HEK293T (cell line): ENCODE measurements around the gene NUAK1.

ENCODE experiments used
- CTCF ChIA-PET: fragments of 350-600 bp; formaldehyde crosslinking; extraction: SDS; loops from one replicate; lab custom pipeline; 2021; ENCODE audit warnings: antibody characterized with exemption, inconsistent platforms; lab: Yijun Ruan, JAX
- POLR2A ChIA-PET: fragments of 350-600 bp; formaldehyde crosslinking; extraction: SDS; loops from one replicate; lab custom pipeline; 2020; ENCODE audit warnings: antibody characterized with exemption, inconsistent platforms; lab: Yijun Ruan, JAX
- DNase-seq: peaks from one replicate; pipeline ENCODE4 v3.0.0; 2012; ENCODE audit warnings: mixed read lengths; ENCODE audit errors: extremely low spot score
- ARNT ChIP-seq: fragments of 450-650 bp; IDR thresholded peaks from 2 replicates; pipeline ENCODE4 v1.6.1; 2017; ENCODE audit warnings: mild to moderate bottlenecking
- BHLHE40 ChIP-seq: fragments of 450-650 bp; IDR thresholded peaks from 2 replicates; pipeline ENCODE4 v1.6.1; 2016; ENCODE audit warnings: mild to moderate bottlenecking, moderate library complexity, borderline replicate concordance
- CTBP1 ChIP-seq: fragments of 450-650 bp; IDR thresholded peaks from 2 replicates; pipeline ENCODE4 v1.6.1; 2016; ENCODE audit warnings: borderline replicate concordance
- ELF4 ChIP-seq: fragments of 450-650 bp; IDR thresholded peaks from 2 replicates; pipeline ENCODE4 v1.6.1; 2017; ENCODE audit warnings: antibody characterized with exemption
- FOXA1 ChIP-seq: fragments of 450-650 bp; IDR thresholded peaks from 2 replicates; pipeline ENCODE4 v1.6.1; 2016; ENCODE audit warnings: mild to moderate bottlenecking
- FOXK2 ChIP-seq: fragments of 450-650 bp; IDR thresholded peaks from 2 replicates; pipeline ENCODE4 v1.6.1; 2016; ENCODE audit warnings: mild to moderate bottlenecking
- FOXM1 ChIP-seq: fragments of 450-650 bp; IDR thresholded peaks from 2 replicates; pipeline ENCODE4 v1.6.1; 2017; ENCODE audit warnings: mild to moderate bottlenecking, borderline replicate concordance
- HDGF ChIP-seq: fragments of 450-650 bp; IDR thresholded peaks from 2 replicates; pipeline ENCODE4 v1.6.1; 2017; ENCODE audit warnings: antibody characterized with exemption, borderline replicate concordance
- L3MBTL2 ChIP-seq: fragments of 450-650 bp; conservative IDR thresholded peaks from 2 replicates; pipeline ENCODE4 v1.6.1; 2016; ENCODE audit warnings: mild to moderate bottlenecking
- LEF1 ChIP-seq: fragments of 450-650 bp; IDR thresholded peaks from 2 replicates; pipeline ENCODE4 v1.6.1; 2017; ENCODE audit warnings: mild to moderate bottlenecking, borderline replicate concordance
- NFRKB ChIP-seq: fragments of 450-650 bp; IDR thresholded peaks from 2 replicates; pipeline ENCODE4 v1.6.1; 2016; ENCODE audit warnings: mild to moderate bottlenecking, moderate library complexity
- PKNOX1 ChIP-seq: fragments of 450-650 bp; IDR thresholded peaks from 2 replicates; pipeline ENCODE4 v1.6.1; 2016
- SP1 ChIP-seq: fragments of 450-650 bp; IDR thresholded peaks from 2 replicates; pipeline ENCODE4 v1.6.1; 2017
- SUZ12 ChIP-seq: fragments of 450-650 bp; IDR thresholded peaks from 2 replicates; pipeline ENCODE4 v1.6.1; 2016; ENCODE audit warnings: mild to moderate bottlenecking
- TARDBP ChIP-seq: fragments of 450-650 bp; IDR thresholded peaks from 2 replicates; pipeline ENCODE4 v1.6.1; 2016
- ZNF384 ChIP-seq: fragments of 450-650 bp; IDR thresholded peaks from 2 replicates; pipeline ENCODE4 v1.6.1; 2016

The NUAK1 gene

GRCh38 chr12:106130474-106131113 is 8.2 kb downstream of the NUAK1 start:
- CTCF ChIA-PET = no interaction called here
- POLR2A ChIA-PET = no interaction called here
- TF ChIP-seq NFRKB (no peak), L3MBTL2 (no peak), TARDBP (no peak), LEF1 (no peak), ZNF384 (no peak), FOXM1 (no peak), FOXA1 (no peak), SUZ12 (no peak), HDGF (no peak)
- DNase-seq = no peak

- ChIA-PET POLR2A (interaction anchor here (1.0 kb wide), 1 partner anchor 10 kb away, joined by 3 read pairs; the partner anchor contains the start of gene NUAK1), CTCF (interaction anchor here (2.0 kb wide), 1 partner anchor 21 kb away, joined by 5 read pairs; no protein-coding TSS in a partner anchor)
- no peak for DNase-seq
- no peak for TF ChIP-seq FOXA1
- TF ChIP-seq HDGF = no peak
- no peak for TF ChIP-seq FOXK2
- no peak for TF ChIP-seq ELF4
Measured at GRCh38 chr12:106128585-106129328, 10.0 kb downstream of the NUAK1 start.

GRCh38 chr12:106127338-106128126 is 11.2 kb downstream of the NUAK1 start:
- TF ChIP-seq PKNOX1 (no peak), FOXA1 (no peak), TARDBP (no peak), ELF4 (no peak), L3MBTL2 (no peak), CTBP1 (no peak), LEF1 (no peak)
- no peak for DNase-seq
- ChIA-PET POLR2A (no interaction called here), CTCF (interaction anchor here (1.4 kb wide), 1 partner anchor 11 kb away, joined by 4 read pairs; no protein-coding TSS in a partner anchor)

GRCh38 chr12:106126441-106127337 is 12.1 kb downstream of the NUAK1 start:
- ChIA-PET POLR2A (no interaction called here), CTCF (interaction anchor here (1.0 to 1.4 kb wide), 2 partner anchors 8 to 11 kb away, joined by 4 read pairs; no protein-coding TSS in a partner anchor)
- TF ChIP-seq HDGF (no peak), TARDBP (no peak), FOXK2 (no peak), ARNT (no peak), CTBP1 (no peak), ELF4 (no peak), L3MBTL2 (no peak), FOXM1 (no peak), ZNF384 (no peak), NFRKB (no peak), BHLHE40 (no peak), LEF1 (no peak), FOXA1 (no peak), PKNOX1 (no peak), SUZ12 (no peak), SP1 (no peak)
- no peak for DNase-seq

GRCh38 chr12:106125351-106126095 is 13.2 kb downstream of the NUAK1 start:
- DNase-seq = no peak
- ChIA-PET CTCF (interaction anchor here (0.5 kb wide), 1 partner anchor 652 kb away, joined by 3 read pairs; no protein-coding TSS in a partner anchor), POLR2A (no interaction called here)
- no peak for TF ChIP-seq FOXA1
- no peak for TF ChIP-seq SUZ12
- TF ChIP-seq NFRKB = no peak
- TF ChIP-seq ARNT = no peak
- TF ChIP-seq BHLHE40 = no peak
- TF ChIP-seq ELF4 = no peak
- no peak for TF ChIP-seq HDGF
- no peak for TF ChIP-seq FOXK2
- TF ChIP-seq FOXM1 = no peak
- TF ChIP-seq PKNOX1 = no peak
- no peak for TF ChIP-seq TARDBP
- no peak for TF ChIP-seq LEF1
- TF ChIP-seq ZNF384 = no peak
- no peak for TF ChIP-seq L3MBTL2
- TF ChIP-seq CTBP1 = no peak
- no peak for TF ChIP-seq SP1
